ENCODE measurements around the gene SYNE3.

GRCh38 chr14:95519699-95520098 is 3.2 kb upstream of the SYNE3 start:
- TF ChIP-seq CTCF (IDR thresholded peaks at IDR 0.05; ENCODE audit: insufficient read depth, low read depth, low read length) (no peak), EZH2 (IDR thresholded peaks at IDR 0.05; ENCODE audit: insufficient read depth, low read length) (no peak)

Measured in astrocyte (in vitro differentiated cells and primary cell).